GM18498 (cell line): ENCODE results near the gene ZNF235.
A peak's percentile ranks its signal among the peaks of the same experiment; 100 is the strongest.
"Not testable (repeated sequence)": the region's sequence is repeated elsewhere in the genome, so short reads cannot be mapped to it uniquely, and the experiment has no call there.

Experiments
- ATAC-seq: cut with Tn5 transposase; IDR thresholded peaks from one replicate; pipeline ENCODE4 v1.9.1; 2021; ENCODE audit warnings: mild to moderate bottlenecking, moderate library complexity; ENCODE audit not compliant: unreplicated experiment

ZNF235 gene

DNA sequence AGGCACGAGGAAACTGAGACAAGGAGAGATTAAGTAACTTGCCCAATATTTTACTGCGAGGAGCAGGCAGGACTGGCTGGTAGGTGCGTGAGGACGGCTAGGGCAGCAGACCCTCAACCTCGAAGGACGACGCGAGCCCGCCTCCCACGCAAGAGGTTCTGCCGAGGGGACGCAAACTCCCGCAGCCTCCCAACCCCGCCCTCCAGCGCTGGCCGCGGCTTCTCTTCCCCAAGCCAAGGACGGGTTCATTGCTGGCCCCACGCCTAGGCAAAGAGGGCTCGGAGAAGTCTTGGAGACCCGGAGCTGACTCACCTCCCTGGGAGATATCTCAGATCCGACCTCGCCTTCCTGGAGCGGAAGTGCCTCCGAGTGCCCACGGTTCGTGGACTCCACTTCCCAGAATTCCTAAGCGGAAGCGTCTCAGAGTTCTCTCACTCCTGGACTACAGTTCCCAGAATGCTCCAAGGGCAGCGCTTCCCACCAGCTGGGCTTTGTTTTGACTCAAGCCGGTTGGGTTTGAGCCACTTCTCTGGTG, at the start of gene ZNF235:
Gene ZNF235 (minus strand): TSS at position 367 of the 535 bp plus-strand sequence. CDS start 1,621 bp downstream, outside the sequence.
- ATAC-seq, result peak; percentile 92

DNA sequence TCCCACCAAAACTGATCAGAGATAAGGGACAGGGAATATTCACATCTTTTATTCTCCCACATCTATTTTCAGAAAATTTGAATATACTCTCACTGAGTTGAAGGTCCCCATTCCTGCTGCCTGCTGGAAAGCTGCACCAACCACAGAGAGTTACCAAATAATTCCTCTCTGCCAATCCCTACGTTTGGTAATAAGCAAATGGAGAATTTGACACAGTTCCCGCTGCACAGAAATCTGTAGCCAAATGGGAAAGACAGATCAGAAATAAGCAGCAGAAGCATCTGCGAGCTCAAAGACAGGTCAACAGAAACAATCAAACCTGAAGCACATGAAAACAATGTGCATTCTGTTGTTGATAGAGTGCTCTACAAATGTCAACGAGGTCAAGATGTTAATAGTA, 41.7 kb upstream of the ZNF235 start:
- no peak for ATAC-seq

DNA sequence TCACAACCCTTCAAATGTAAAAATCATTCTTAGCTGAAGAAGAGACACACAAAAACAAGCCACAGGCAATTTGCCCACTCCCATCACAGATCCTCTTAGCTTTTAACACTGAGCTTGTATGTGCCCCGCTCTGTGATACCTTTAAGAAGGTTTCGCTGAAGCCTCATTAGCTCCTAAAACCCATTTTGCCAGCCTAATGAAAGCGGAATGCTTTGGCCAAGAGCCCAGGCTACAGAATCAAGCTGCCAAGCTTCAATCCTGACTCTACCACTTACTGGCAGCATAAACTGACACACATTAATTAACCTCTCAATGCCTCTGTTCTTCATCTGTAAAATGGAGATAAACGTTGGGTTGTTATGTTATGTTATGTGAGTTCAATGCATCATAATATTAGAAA, 41.1 kb upstream of the ZNF235 start:
- no peak for ATAC-seq

DNA sequence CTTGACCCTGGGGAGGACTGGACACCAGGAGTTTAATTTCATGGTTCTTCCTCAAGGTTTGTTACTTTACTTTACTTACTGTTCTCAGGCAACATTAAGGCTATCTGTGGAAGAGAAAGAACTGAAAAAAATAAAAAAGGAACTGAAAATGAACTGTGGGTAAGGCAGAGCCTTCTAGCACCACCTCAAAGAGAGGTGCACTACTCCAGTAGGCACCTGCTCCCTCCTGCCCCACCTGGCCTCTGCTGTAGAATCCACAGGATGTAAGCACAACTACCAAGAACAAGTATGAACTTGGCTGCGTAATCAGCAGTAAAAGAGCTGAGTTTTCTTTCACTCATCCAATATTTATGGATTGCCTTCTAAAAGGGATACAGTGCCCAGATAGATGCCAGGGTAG, 39.4 kb upstream of the ZNF235 start:
- ATAC-seq, result no peak

DNA sequence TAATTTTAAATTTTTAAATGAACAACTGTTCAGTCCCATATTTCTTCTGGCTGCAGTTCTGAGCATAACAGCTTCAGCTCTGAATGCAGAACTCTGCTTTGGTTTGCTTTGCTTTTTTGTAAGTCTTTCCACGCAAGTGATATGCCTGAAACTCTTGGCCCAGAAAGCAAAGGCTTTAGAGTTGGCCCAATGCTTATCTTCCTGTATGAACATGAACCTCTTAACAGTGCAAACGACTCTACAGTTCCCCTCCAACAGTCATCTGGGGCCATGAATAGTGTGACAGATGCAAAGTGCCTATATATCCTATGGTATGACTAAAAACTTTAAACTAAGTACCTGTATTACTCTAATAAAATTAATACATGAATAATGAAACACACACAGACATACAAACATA, 37.0 kb upstream of the ZNF235 start:
- no peak for ATAC-seq

DNA sequence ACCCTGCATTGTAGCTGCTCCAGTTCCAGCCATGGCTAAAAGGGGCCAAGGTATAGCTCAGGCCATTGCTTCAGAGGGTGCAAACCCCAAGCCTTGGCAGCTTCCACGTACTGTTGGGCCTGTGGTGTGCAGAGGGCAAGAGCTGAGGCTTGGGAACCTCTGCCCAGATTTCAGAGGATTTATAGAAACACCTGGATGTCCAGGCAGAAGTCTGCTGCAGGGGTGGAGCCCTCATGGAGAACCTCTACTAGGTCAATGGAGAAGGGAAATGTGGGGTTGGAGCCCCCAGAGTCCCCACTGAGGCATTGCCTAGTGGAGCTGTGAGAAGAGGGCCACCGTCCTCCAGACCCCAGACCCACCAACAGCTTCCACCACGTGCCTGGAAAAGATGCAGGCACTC, 29.8 kb upstream of the ZNF235 start:
- ATAC-seq, result not testable (repeated sequence)

DNA sequence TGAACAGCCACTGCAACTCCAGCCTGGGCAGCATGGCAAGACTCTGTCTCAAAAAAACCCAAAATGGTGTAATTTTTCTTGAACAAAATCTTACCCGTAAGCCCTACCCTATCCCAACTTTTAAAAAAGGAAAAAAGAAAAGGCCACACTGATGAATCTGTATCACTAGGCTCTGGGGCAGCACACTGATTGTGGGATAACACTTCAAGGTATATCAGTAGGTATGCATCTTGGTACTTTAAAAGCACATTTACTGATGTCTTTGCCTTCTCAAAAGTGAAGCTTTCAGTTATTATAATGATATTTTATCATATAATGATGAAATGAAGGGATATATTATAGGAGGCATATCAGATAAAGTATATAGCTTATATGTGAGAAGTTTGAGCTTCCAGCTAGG, 27.3 kb upstream of the ZNF235 start:
- ATAC-seq, result no peak

DNA sequence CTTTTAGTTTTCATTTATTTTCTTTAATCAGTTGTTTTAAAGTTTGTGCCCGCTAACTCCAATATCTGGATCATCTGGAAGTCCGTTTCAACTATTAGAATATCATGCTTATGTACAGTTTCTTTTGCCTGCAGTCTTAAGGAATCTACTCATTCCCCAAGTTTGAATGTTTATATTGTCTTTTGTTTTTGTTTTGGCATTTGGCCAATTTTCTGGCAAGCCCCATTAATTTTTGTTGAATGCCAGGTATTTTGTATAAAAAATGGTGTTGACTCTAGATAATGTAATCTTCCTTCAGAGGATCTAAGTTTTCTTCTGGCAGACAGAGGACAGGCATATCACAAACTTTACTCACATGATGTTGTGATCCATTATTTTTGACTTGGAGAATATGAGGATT, 11.1 kb upstream of the ZNF235 start:
- ATAC-seq, result no peak

DNA sequence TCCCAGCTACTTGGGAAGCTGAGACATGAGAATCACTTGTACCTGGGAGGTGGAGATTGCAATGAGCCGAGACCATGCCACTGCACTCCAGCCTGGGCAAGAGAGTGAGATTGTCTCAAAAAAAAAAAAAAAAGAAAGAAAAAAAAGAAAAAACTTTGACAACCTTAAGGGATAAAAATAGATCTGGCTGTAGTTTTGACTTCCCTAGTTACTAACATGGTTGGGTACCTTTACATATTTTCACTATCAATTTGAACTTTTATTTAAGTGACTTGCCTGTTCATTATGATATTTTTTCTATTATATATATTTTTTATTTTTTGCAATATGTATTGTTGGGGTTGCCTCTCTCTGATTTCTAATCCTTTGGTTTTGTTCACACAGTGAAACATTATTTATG, 8.4 kb upstream of the ZNF235 start:
- ATAC-seq, result no peak

DNA sequence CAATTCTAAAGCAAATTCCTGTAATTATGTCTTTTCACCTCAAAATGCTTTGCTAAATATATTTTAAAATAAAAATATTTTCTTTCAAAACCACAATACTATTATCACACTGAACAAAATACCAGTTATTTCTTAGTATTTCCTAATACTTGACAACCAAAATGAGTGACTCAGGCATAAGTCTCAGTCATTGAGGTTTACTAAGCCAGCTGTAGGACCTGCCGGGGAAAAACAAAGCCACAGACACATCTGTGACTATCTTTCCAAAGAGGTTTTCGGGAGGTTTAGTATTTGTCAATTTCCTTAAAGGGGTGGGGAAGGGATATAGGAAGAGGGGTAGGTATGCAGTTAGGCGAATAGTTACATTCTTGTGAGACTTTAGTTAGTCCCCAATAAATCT, 3.2 kb upstream of the ZNF235 start:
- no peak for ATAC-seq

DNA sequence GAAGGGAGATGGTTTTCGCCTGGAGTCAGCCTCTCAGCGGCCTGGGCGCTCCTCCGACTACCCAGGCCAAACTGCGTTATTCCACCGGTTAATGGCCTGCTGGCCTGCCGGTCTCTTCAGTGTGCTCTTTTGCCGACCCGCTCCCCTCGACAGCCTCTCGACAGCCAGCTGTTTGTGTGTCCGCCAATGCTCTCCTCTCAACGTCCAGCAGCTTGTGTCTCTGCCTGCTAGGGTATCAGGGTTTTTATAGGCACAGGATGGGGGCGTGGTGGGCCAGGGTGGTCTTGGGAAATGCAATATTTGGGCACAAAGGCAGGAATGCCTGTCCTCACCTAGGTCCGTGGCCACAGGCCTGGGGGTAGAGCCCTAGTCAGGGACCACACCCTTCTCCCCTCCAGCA, 1.5 kb upstream of the ZNF235 start:
- ATAC-seq, result no peak

DNA sequence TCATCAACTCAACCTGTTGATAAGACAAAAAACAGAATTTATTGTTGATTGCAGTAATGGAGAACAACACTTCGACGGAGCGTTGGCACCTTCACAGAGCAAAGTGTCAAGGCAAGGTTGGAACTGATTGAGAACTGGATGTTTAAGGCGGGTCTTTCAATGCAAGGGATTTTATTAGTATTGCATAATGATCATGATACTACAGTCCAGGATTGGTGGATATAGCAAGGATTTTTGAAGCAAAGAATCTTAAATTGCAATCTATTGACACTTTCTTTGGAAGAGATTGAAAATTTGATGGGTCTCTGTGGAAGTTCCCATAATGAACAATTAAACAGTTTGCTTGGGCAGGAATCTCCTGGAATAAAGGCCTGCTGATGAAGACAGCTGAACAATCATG, 632 bp upstream of the ZNF235 start:
- no peak for ATAC-seq

DNA sequence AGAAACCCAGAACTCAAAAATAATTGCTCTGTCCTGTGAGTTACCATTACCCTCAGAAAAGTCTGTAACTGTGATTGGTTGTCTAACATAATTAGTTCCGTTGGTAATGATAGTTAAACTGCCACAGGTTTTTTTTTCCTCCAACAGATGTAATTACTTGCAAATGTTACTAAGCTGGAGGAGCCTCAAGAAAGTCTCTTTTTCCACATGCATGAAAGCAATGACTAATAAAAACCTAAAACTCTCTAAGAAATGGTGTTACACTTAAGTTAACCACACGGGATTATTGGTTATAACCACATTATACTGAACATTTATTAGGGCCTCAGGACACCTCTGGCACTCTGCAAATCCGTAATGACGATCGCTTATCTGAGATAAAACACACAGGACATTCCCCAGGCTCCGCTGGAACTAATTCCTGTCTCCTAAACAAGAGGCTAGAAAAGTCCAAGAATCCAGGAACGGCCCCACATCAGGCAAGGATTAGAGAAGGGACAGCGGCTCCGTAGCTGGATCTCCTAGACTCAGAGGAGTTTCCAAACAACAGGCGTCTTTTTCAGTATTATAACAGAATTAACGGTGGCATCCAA, 753 bp downstream of the ZNF235 start:
- ATAC-seq, result no peak

DNA sequence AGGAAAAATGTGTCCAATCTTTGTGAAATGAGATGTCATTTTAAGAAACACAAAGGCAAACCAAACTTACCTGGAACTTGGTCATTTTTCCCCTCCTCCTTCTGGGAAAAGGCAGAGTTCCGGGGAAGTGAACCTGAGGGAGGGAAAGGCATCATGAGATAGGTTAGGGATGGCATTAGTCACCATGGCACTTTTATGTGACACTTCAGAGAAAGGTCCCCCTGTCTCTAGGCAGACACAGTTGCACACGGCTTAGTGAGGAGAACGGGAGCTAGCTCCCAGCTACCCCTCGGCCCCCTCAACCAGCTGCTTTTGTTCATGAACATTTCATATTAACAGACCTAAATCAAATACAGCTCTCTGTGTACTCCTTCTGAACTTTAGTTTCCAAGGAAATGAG, 1.5 kb downstream of the ZNF235 start:
- ATAC-seq, result no peak

DNA sequence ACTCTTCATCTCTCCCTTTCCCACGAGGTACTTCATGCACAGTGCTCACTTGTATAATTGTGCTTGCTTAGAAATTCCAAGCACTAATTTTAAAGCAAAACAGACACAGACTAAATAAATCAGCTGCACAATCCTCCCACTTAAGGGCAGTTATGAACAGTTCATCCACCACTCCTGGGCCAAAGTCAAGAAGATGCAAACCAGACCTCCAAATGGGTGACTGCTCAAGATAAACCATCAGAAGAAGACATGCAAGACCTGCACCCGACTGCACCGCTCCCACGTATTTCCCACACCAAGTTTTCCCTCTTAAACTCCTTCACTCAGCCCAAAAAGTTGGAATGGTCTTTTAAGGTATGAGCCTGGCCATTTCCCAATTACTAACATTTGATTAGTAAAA, 19.9 kb downstream of the ZNF235 start:
- no peak for ATAC-seq

DNA sequence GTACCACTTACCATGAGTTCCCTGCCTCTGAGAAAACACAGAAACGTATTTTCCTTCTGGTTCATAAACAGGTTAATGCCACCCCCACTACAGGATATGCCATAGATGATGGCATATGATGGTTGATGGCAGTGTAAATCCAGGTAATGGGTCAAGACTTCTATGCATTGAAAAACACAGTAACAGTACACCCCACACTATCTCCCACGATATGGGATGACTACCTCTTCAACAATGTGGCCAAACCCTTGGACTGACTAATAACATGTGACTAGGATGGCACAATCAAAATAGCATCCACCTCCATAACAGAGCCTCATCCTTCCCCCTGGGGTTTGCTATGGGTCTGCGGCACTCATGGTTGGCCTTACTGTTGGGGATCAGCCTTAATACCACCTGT, 22.0 kb downstream of the ZNF235 start:
- ATAC-seq, result no peak

DNA sequence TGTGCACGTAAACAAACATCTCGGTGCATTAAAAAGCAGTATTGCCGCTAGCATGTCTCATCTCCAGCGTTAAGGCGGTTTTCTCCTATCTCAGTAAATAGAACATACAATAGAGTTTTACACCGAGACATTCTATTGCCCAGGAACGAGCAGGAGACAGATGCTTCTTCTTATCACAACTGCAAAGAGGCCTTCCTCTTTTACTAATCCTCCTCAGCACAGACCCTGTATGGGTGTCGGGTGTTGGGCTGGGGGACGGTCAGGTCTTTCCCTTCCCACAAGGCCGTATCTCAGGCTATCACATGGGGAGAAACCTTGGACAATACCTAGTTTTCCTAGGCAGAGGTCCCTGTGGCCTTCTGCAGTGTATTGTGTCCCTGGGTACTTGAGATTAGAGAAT, 23.9 kb downstream of the ZNF235 start:
- no peak for ATAC-seq

DNA sequence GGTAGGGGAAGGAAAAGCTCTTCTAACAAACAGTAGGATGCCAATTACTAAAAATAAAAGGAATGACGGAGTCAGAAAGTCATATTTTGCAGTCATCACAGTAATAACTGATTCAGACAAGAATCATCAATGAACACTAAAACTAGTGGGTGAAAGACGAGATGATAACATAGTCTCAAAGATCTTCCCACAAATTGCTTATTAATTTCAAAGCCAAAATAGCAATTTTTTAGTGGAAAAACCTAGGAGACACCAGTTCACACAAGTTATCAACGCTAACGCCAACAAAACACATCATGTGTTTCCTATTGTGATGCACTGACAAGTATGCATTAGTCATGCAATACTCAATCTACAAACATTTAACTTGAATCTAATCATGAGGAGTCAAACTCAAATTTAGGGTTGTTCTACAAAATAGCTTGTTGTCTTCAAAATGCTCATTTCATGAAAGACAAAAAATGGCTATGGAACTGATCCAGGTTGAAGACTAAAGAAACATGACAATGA, 26.6 kb downstream of the ZNF235 start:
- ATAC-seq, result no peak

DNA sequence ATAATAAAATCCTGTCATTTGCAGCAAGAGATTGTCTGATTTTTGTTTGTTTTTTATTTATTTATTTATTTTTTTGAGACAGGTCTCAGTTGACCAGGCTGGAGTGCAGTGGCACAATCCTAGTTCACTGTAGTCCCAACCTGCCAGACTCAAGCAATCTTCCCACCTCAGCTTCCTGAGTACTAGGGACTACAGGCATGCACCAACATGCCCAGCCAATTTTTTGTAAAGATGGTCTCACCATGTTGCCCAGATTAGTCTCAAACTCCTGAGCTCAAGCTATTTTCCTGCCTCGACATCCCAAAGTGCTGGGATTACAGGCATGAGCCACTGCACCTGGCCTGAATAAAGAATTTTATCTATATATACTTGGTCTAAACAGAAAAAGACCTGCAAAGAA, 27.5 kb downstream of the ZNF235 start:
- no peak for ATAC-seq

DNA sequence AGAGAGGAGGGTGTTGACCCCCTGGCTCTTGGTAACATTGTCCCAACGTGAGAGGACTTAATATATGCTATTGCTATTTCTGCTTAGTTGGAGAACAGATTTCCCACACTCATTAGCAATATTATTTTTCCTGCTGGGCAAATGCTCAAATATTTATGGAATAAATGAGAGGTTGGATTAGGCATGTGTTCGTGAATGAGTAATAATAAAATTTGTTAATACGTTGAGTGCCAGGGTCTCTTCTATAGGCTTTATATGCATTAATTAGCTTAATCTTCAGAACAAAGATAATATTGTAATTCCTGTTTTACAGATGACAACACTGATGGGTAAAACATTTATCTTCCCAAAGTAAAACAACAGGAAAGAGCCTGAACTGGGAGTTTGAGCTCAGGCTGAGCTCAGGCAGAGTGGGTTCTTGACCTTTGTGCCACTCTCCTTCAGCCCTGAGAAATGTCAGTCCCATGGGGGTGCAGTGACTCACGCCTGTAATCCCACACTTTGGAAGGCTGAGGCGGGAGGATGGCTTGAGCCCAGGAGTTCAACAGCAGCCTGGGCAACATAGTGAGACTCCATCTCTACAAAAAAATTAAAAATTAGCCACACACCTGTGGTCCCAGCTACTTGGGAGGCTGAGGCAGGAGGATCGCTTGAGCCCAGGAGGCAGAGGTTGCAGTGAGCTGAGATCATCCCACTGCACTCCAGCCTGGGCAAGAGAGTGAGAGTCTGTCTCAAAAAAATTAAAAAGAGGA, 44.0 kb downstream of the ZNF235 start:
- no peak for ATAC-seq

DNA sequence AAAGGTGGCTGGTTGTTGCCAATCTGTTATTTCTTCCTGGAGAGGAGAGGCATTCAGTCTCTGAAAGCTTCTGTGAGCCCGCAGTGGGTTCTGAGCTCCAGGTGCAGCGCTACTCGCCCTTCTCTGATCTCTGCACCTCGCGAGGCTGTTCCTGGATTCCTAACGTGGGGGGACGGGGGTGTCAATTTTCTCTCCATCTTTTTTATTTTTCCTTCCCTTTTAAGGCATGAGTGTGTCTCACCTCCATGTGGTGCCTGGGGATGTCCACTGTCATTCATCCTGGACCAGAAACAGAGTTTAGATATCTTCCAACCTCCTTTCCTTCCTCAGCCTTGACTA, 44.5 kb downstream of the ZNF235 start:
- no peak for ATAC-seq

DNA sequence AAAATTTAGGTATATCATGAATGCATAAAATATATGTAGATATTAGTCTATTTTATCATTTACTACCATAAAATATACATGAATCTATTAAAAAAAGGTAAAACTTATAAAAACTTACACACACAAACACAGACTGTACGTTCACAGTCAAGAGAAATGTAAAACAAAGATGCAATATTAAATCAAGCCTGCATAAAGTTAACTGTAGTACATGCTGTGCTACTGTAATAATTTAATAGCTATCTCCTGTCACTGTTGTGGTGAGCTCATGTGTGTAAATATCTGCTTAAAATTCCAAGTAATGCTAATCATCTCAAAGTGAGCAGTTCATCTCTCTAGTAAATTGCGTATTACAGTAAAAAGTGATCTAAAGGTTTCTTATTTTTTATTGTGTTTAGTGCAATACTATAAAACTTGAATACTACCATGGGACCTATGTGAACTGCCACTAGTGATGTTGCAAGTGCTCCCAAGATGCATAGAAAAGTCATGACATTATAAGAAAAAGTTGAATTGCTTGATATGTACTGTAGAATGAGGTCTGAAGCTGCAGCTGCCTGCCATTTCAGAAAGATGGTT, 45.9 kb downstream of the ZNF235 start:
- ATAC-seq, result no peak
